ENCODE measurements around the gene CNPY2. TPM values are rescaled to one million over a fixed set of nuclear protein-coding genes. Genes with fewer than 3 reads are reported as not detected.
"Not testable (repeated sequence)": the region's sequence is repeated elsewhere in the genome, so short reads cannot be mapped to it uniquely, and the experiment has no call there.

CNPY2 gene
- total RNA-seq, 1 donor from 2014 or later, result 65.6 TPM

DNA sequence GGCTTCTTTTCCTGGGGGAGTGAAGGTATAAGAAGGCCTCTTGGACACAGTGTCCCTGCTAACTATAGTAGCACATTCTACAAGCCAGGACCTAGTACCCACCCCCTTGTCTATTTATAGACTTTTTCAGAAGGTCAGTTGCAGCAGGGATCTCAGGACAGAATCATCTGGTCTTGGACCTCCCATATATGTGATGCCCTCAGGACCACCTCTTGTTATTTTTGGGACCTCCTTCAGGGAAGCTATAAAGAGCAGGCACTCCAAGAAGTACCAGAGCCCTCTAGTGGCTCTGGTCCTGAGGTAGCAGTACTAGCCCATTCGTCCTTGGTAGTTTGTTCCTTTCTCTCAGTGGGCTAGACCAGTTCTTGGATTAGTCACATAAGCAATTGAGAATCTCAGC is 44.8 kb downstream of the CNPY2 start:
- intact Hi-C loops (cut with DNase I), result no loop called here
- no peak overlapping the region for H3K4me3 ChIP-seq
- TF ChIP-seq POLR2AphosphoS5 (IDR thresholded peaks at IDR 0.05; ENCODE audit: insufficient read depth in 1 of 2, low read depth in 1 of 2), result no peak
- TF ChIP-seq POLR2A (IDR thresholded peaks at IDR 0.05), result no peak
- TF ChIP-seq, protein P1, sequence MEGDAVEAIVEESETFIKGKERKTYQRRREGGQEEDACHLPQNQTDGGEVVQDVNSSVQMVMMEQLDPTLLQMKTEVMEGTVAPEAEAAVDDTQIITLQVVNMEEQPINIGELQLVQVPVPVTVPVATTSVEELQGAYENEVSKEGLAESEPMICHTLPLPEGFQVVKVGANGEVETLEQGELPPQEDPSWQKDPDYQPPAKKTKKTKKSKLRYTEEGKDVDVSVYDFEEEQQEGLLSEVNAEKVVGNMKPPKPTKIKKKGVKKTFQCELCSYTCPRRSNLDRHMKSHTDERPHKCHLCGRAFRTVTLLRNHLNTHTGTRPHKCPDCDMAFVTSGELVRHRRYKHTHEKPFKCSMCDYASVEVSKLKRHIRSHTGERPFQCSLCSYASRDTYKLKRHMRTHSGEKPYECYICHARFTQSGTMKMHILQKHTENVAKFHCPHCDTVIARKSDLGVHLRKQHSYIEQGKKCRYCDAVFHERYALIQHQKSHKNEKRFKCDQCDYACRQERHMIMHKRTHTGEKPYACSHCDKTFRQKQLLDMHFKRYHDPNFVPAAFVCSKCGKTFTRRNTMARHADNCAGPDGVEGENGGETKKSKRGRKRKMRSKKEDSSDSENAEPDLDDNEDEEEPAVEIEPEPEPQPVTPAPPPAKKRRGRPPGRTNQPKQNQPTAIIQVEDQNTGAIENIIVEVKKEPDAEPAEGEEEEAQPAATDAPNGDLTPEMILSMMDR (IDR thresholded peaks at IDR 0.05), result no peak

DNA sequence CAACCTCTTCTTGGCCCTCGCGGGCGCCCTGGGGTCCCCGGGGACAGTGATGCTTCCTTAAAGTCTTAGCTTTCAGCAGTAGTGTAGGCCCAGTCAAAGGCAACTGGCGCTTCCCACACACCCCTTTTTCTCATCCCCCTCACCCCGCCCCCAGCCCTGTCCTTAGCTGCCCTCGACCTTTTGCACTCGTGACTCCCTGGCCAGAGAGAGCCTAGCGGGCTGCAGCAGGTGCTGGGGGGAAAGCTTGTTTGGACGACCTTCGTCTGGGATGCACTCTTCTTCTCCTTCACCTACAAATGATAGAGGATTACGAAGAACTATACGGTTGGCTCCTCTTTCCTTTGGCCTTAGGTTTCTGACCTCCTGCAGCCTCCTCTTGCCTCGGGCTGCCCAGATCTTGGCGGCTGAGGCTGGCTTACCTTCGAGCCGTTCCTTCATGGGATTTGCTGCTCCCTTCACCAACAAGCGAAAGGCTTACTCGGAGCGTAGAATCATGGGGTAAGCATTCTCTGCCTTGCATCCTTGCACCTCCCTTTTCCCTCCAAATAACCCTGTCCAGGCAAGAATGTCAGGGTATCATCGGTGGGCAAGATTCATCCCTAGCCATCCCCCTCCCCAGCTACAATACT is 48.2 kb downstream of the CNPY2 start:
- peak overlapping the region; percentile 57 to 74 for H3K4me3 ChIP-seq
- peaks cover 21% of the 10 kb centered on the region for H3K4me1 ChIP-seq
- H3K27me3 ChIP-seq, result no peaks in the 10 kb centered on the region
- intact Hi-C loops (cut with DNase I), result no loop called here
- H3K36me3 ChIP-seq, result peaks cover 0 to 13% of the 10 kb centered on the region in 2 donors
- TF ChIP-seq, protein P1 (IDR thresholded peaks at IDR 0.05), result no peak
- TF ChIP-seq POLR2A (IDR thresholded peaks at IDR 0.05), result no peak
- no peak for TF ChIP-seq POLR2AphosphoS5 (IDR thresholded peaks at IDR 0.05; ENCODE audit: insufficient read depth in 1 of 2, low read depth in 1 of 2)
- H3K9me3 ChIP-seq, result no peaks in the 10 kb centered on the region
- DNase-seq (ENCODE audit: extremely low spot score in 2 of 2), result no peak
- peak overlapping the region; percentile 88 for H3K27ac ChIP-seq

More for the DNA sequence above, 44.8 kb downstream of the CNPY2 start:
- H3K9me3 ChIP-seq, result no peaks in the 10 kb centered on the region
- DNase-seq (ENCODE audit: extremely low spot score in 2 of 2), result no peak
- H3K4me1 ChIP-seq, result peaks cover 17% of the 10 kb centered on the region
- no peaks in the 10 kb centered on the region for H3K27me3 ChIP-seq
- peaks cover 0 to 48% of the 10 kb centered on the region in 2 donors for H3K36me3 ChIP-seq
- no peak overlapping the region for H3K27ac ChIP-seq

DNA sequence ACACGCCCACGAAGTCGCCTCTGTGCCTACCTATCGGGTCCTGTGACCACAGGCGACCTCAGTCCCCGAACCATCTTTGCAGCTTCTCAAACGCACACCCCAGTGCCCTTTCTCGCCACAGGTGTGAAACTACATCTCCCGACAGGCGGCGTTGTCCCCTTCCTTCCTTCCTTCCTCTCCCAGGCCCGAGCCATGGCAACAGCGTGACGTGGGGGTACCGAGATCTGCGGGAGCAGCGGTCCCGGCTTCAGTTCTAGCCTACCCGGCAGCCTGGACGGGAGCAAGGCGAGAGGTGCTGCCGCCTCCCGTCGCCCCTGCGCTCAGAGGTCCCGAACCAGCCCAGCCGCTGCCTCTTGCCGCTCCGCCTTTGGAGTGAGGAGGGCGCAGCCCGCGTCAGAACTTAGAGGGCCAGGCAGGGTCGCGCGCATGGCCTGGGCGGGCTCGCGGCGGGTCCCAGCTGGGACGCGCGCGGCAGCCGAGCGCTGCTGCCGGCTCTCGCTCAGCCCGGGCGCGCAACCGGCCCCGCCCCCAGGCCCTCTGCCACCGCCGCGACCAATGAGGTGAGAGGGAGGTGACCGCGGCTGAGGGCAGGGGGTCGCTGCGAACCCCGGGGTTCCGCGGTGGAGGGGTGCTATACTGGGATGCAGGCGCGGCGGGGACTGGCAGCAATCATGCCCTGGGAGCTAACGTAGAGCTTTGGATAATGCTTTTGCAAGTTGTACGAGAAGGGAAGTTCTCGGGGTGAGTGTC is 48.9 kb downstream of the CNPY2 start, which contains the start of gene COQ10A:
TSS of gene COQ10A (plus strand) at position 250 of the 750 bp plus-strand sequence. CDS start at position 427, 177 bp downstream.
- Histone ChIP-seq H3K9me3 (no peaks in the 10 kb centered on the region), H3K27me3 (no peaks in the 10 kb centered on the region), H3K4me1 (peaks cover 21% of the 10 kb centered on the region), H3K36me3 (peaks cover 0 to 7% of the 10 kb centered on the region in 2 donors), H3K27ac (peak within 1 kb of the TSS; percentile 88), H3K4me3 (peak within 1 kb of the TSS; percentile 57 to 74)
- TF ChIP-seq POLR2AphosphoS5 (IDR thresholded peaks at IDR 0.05; ENCODE audit: insufficient read depth in 1 of 2, low read depth in 1 of 2), result peak; percentile 81 to 93
- TF ChIP-seq, protein P1 (IDR thresholded peaks at IDR 0.05), result peak; percentile 40 to 71 (median 41)
- TF ChIP-seq POLR2A (IDR thresholded peaks at IDR 0.05), result peak in 1 of 2 donors; percentile 78
- peak in 1 of 2 donors; percentile 91 for DNase-seq (ENCODE audit: extremely low spot score in 2 of 2)
- intact Hi-C loops (cut with DNase I), result no loop called here

DNA sequence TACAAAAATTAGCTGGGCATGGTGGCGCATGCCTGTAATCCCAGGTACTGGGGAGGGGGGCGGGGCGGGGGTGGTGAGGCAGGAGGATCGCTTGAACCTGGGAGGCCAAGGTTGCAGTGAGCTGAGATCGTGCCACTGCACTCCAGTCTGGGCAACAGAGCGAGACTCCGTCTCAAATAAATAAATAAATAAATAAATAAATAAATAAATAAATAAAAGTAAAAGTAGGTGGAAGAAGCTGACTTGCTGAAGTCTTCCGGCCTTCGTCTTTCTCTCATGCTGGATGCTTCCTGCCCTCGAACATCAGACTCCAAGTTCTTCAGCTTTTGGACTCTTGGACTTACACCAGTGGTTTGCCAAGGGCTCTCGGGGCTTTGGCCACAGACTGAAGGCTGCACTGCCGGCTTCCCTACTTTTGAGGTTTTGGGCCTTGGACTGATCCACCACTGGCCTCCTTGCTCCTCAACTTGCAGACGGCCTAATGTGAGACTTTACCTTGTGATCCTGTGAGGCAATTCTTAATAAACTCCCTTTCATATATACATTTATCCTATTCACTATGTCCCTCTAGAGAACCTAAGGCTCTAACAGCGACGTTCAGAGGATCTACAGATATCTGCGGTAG is 49.6 kb downstream of the CNPY2 start:
- peak overlapping the region; percentile 88 for H3K27ac ChIP-seq
- H3K4me1 ChIP-seq, result peaks cover 21% of the 10 kb centered on the region
- peak overlapping the region; percentile 57 to 74 for H3K4me3 ChIP-seq
- H3K9me3 ChIP-seq; intact Hi-C loops (cut with DNase I); H3K27me3 ChIP-seq; DNase-seq (ENCODE audit: extremely low spot score in 2 of 2); H3K36me3 ChIP-seq: not testable (repeated sequence)

DNA sequence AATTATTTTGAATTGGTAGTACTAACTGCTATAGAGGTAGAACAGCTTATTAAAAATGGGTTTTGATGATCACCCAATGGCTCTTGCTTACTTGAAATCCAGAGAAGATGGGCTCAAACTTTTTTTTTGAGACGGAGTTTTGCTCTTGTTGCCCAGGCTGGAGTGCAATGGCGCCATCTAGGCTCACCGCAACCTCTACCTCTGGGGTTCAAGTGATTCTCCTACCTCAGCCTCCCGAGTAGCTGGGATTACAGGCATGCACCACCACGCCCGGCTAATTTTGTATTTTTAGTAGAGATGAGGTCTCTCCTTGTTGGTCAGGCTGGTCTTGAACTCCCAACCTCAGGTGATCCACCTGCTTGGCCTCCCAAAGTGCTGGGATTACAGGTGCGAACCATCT is 52.8 kb downstream of the CNPY2 start:
- H3K9me3 ChIP-seq; intact Hi-C loops (cut with DNase I); DNase-seq (ENCODE audit: extremely low spot score in 2 of 2); H3K27me3 ChIP-seq; H3K36me3 ChIP-seq; H3K27ac ChIP-seq; H3K4me3 ChIP-seq: not testable (repeated sequence)
- H3K4me1 ChIP-seq, result peaks cover 24% of the 10 kb centered on the region
